SK-N-SH treated with all-trans-retinoic acid at 6 μM for 48 hours (cell line): ENCODE measurements around the gene HPS4.

Source experiments
- ATAC-seq: fragments of 200-7000 bp; cut with Tn5 transposase; 3 replicates; pipeline ENCODE4 v1.9.1; 2020; ENCODE audit warnings: mild to moderate bottlenecking, moderate library complexity
- BACH2 ChIP-seq: fragments of 250-450 bp; sonication (Bioruptor Pico); IDR thresholded peaks from 2 replicates; pipeline ENCODE4 v1.9.0; 2021; ENCODE audit warnings: mild to moderate bottlenecking, borderline replicate concordance
- CSDC2 ChIP-seq: fragments of 250-450 bp; sonication (Bioruptor Pico); IDR thresholded peaks from 2 replicates; pipeline ENCODE4 v1.5.0; 2020; ENCODE audit warnings: mild to moderate bottlenecking, moderate library complexity
- CSRNP3 ChIP-seq: fragments of 250-450 bp; sonication (Bioruptor Pico); IDR thresholded peaks from 2 replicates; pipeline ENCODE4 v1.5.1; 2021; ENCODE audit warnings: mild to moderate bottlenecking, moderate library complexity
- ESRRG ChIP-seq: fragments of 250-450 bp; sonication (Bioruptor Pico); IDR thresholded peaks from 2 replicates; pipeline ENCODE4 v1.6.1; 2021; ENCODE audit warnings: mild to moderate bottlenecking
- ISL1 ChIP-seq: fragments of 250-450 bp; sonication (Bioruptor Pico); IDR thresholded peaks from 2 replicates; pipeline ENCODE4 v2.1.2; 2022; ENCODE audit warnings: mild to moderate bottlenecking, moderate library complexity
- OSR1 ChIP-seq: fragments of 250-450 bp; sonication (Bioruptor Pico); IDR thresholded peaks from 2 replicates; pipeline ENCODE4 v1.8.0; 2022; ENCODE audit warnings: moderate library complexity, mild to moderate bottlenecking, inconsistent platforms
- POU6F1 ChIP-seq: fragments of 250-450 bp; sonication (Bioruptor Pico); IDR thresholded peaks from 2 replicates; pipeline ENCODE4 v1.8.0; 2021; ENCODE audit warnings: low read depth, mild to moderate bottlenecking, moderate library complexity, borderline replicate concordance
- PPARA ChIP-seq: fragments of 250-450 bp; sonication (Bioruptor Pico); IDR thresholded peaks from 2 replicates; pipeline ENCODE4 v1.5.0; 2020; ENCODE audit warnings: mild to moderate bottlenecking, borderline replicate concordance
- RARB ChIP-seq: fragments of 250-450 bp; sonication (Bioruptor Pico); IDR thresholded peaks from 2 replicates; pipeline ENCODE4 v1.8.0; 2021; ENCODE audit warnings: mild to moderate bottlenecking, moderate library complexity
- SNAI2 ChIP-seq: fragments of 250-450 bp; sonication (Bioruptor Pico); IDR thresholded peaks from 2 replicates; pipeline ENCODE4 v1.5.0; 2020; ENCODE audit warnings: mild to moderate bottlenecking, moderate library complexity
- TCF4 ChIP-seq: fragments of 250-450 bp; sonication (Bioruptor Pico); IDR thresholded peaks from 2 replicates; pipeline ENCODE4 v1.8.0; 2021; ENCODE audit warnings: mild to moderate bottlenecking, moderate library complexity, borderline replicate concordance
- TOX ChIP-seq: fragments of 250-450 bp; sonication (Bioruptor Pico); IDR thresholded peaks from 2 replicates; pipeline ENCODE4 v1.8.0; 2021; ENCODE audit warnings: mild to moderate bottlenecking, moderate library complexity, borderline replicate concordance
- TSHZ2 ChIP-seq: fragments of 250-450 bp; sonication (Bioruptor Pico); IDR thresholded peaks from 2 replicates; pipeline ENCODE4 v1.5.0; 2020; ENCODE audit warnings: mild to moderate bottlenecking, moderate library complexity
- ZC3H10 ChIP-seq: fragments of 250-450 bp; sonication (Bioruptor Pico); IDR thresholded peaks from 2 replicates; pipeline ENCODE4 v1.5.1; 2021; ENCODE audit warnings: mild to moderate bottlenecking, moderate library complexity
- ZNF70 ChIP-seq: fragments of 450-650 bp; formaldehyde crosslinking; IDR thresholded peaks from 2 replicates; pipeline ENCODE4 v1.5.0; 2020; ENCODE audit warnings: mild to moderate bottlenecking, moderate library complexity
- ZNF8 ChIP-seq: fragments of 450-650 bp; formaldehyde crosslinking; IDR thresholded peaks from 2 replicates; pipeline ENCODE4 v1.5.0; 2020; ENCODE audit warnings: mild to moderate bottlenecking, moderate library complexity
- TF ChIP-seq, protein P1 (sequence below): fragments of 250-450 bp; sonication (Bioruptor Pico); IDR thresholded peaks from 2 replicates; pipeline ENCODE4 v1.8.0; 2020; ENCODE audit warnings: mild to moderate bottlenecking, moderate library complexity, borderline replicate concordance
- TF ChIP-seq, protein P2 (sequence below): fragments of 250-450 bp; sonication (Bioruptor Pico); IDR thresholded peaks from 2 replicates; pipeline ENCODE4 v1.5.1; 2020; ENCODE audit warnings: low read depth, mild to moderate bottlenecking, moderate library complexity

The HPS4 gene

DNA sequence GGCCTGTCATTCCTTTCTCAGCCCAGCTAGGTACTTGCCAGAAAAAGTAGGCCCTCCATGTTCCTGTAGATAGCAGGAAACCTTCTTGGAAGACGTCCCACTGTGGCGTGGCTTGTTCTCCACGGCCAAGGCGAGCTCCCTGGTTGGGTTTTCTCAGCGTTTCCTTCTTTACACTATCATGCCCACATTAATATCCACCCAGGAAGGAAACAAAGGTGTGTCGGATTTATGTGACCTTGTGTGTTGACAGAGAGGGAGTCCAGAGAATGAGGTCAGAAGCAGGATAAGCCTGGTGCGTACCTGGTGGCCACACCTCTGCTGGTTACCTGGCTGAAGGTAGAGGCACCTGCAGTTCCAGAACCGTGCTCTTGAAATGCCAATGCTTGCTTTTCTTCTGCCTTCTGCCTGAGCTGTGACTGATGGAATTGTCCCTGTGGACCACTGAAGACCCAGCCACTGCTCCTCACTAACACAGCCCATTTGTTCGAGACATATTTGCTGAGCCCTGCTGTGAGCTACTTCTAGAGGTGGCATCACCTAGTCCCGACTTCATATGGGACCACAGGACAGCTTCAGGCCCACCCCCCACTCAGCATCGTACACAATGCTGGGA lies 46.6 kb downstream of the HPS4 start (continued):
- no peak for TF ChIP-seq ZNF8
- TF ChIP-seq, all 23 proteins: peak for 0

DNA sequence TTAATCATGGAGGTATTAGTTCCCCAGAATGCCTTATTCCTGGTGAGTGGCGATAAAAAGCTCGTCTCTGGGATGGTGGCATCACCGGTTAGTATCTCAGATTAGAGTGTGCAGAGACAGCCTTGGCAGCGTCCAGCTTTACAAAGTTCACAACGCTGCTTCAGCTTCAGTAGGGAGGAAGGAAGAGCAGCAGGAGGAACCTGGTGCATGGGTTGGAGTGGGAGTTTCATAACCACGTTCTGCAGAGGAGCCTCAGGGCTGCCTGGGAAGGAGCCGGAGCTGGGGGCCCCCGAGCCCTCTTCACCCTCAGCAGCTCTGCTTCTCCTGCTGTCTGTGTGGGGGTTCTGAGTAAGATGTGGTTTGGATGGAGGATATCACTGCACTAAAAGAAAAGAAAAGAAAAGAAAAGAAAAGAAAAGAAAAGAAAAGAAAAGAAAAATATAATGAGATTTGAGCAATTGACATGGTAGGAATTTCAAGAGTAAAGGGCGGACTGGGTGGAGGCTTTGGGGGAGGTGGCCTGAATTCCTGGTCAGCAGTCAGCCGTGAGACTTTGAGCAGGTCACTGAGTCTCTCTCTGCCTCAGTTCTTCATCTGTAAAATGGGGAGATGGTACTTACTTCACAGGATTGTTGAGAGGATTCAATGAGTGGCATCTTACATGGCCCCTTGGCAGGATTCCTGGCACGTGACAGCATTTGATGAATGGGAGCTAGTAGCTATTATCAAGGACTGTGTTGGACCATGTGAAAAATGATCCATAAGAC lies 48.1 kb downstream of the HPS4 start:
- TF ChIP-seq ZNF8: no peak
- TF ChIP-seq TCF4 (CRISPR knock-in tag): no peak
- no peak for TF ChIP-seq ZNF70 (CRISPR knock-in tag)
- TF ChIP-seq, protein P1, sequence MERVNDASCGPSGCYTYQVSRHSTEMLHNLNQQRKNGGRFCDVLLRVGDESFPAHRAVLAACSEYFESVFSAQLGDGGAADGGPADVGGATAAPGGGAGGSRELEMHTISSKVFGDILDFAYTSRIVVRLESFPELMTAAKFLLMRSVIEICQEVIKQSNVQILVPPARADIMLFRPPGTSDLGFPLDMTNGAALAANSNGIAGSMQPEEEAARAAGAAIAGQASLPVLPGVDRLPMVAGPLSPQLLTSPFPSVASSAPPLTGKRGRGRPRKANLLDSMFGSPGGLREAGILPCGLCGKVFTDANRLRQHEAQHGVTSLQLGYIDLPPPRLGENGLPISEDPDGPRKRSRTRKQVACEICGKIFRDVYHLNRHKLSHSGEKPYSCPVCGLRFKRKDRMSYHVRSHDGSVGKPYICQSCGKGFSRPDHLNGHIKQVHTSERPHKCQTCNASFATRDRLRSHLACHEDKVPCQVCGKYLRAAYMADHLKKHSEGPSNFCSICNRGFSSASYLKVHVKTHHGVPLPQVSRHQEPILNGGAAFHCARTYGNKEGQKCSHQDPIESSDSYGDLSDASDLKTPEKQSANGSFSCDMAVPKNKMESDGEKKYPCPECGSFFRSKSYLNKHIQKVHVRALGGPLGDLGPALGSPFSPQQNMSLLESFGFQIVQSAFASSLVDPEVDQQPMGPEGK (CRISPR knock-in tag): no peak
- no peak for TF ChIP-seq BACH2
- TF ChIP-seq TSHZ2 (CRISPR knock-in tag): no peak
- no peak for TF ChIP-seq ISL1
- TF ChIP-seq CSRNP3 (CRISPR knock-in tag): no peak
- no peak for TF ChIP-seq SNAI2 (CRISPR knock-in tag)
- TF ChIP-seq, all 23 proteins: peak for 0
- ATAC-seq: no peak

DNA sequence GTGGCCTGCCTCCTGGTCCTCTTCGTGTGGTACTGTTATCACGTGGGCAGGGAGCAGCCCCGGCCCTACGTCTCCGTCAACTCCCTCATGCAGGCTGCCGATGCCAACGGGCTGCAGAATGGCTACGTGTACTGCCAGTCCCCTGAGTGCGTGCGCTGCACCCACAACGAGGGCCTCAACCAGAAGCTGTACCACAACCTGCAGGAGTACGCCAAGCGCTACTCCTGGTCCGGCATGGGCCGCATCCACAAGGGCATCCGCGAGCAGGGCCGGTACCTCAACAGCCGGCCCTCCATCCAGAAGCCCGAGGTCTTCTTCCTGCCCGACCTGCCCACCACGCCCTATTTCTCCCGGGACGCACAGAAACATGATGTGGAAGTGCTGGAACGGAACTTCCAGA lies 49.8 kb downstream of the HPS4 start:
- TF ChIP-seq ZC3H10 (CRISPR knock-in tag) (no peak), SNAI2 (CRISPR knock-in tag) (no peak)
- no peak for ATAC-seq

GRCh38 chr22:26432619-26433311 lies 50.8 kb downstream of the HPS4 start:
- TF ChIP-seq ZC3H10 (CRISPR knock-in tag) (no peak), TOX (CRISPR knock-in tag) (no peak), PPARA (CRISPR knock-in tag) (no peak), SNAI2 (CRISPR knock-in tag) (no peak), BACH2 (no peak), OSR1 (CRISPR knock-in tag) (no peak), TSHZ2 (CRISPR knock-in tag) (no peak), ESRRG (CRISPR knock-in tag) (no peak), TCF4 (CRISPR knock-in tag) (no peak), ZNF8 (no peak), RARB (CRISPR knock-in tag) (no peak), POU6F1 (no peak), CSDC2 (CRISPR knock-in tag) (no peak), ISL1 (no peak), CSRNP3 (CRISPR knock-in tag) (no peak)
- TF ChIP-seq, protein P2, sequence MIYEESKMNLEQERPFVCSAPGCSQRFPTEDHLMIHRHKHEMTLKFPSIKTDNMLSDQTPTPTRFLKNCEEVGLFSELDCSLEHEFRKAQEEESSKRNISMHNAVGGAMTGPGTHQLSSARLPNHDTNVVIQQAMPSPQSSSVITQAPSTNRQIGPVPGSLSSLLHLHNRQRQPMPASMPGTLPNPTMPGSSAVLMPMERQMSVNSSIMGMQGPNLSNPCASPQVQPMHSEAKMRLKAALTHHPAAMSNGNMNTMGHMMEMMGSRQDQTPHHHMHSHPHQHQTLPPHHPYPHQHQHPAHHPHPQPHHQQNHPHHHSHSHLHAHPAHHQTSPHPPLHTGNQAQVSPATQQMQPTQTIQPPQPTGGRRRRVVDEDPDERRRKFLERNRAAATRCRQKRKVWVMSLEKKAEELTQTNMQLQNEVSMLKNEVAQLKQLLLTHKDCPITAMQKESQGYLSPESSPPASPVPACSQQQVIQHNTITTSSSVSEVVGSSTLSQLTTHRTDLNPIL (CRISPR knock-in tag): no peak
- TF ChIP-seq, all 23 proteins: peak for 0
- no peak for ATAC-seq
